SK-N-SH treated with all-trans-retinoic acid at 6 μM for 48 hours (cell line): Measurements from ENCODE around the gene DOCK9.

Source experiments
- CREB5 ChIP-seq: fragments of 250-450 bp; sonication (Bioruptor Pico); IDR thresholded peaks from 2 replicates; pipeline ENCODE4 v1.5.1; 2020; ENCODE audit warnings: low read depth, mild to moderate bottlenecking, moderate library complexity
- CSDC2 ChIP-seq: fragments of 250-450 bp; sonication (Bioruptor Pico); IDR thresholded peaks from 2 replicates; pipeline ENCODE4 v1.5.0; 2020; ENCODE audit warnings: mild to moderate bottlenecking, moderate library complexity
- ESRRG ChIP-seq: fragments of 250-450 bp; sonication (Bioruptor Pico); IDR thresholded peaks from 2 replicates; pipeline ENCODE4 v1.6.1; 2021; ENCODE audit warnings: mild to moderate bottlenecking
- GLIS3 ChIP-seq: fragments of 250-450 bp; sonication (Bioruptor Pico); IDR thresholded peaks from 2 replicates; pipeline ENCODE4 v1.5.0; 2020; ENCODE audit warnings: mild to moderate bottlenecking, moderate library complexity
- PATZ1 ChIP-seq: fragments of 250-450 bp; sonication (Bioruptor Pico); IDR thresholded peaks from 2 replicates; pipeline ENCODE4 v1.8.0; 2020; ENCODE audit warnings: mild to moderate bottlenecking, moderate library complexity, borderline replicate concordance
- POU6F1 ChIP-seq: fragments of 250-450 bp; sonication (Bioruptor Pico); IDR thresholded peaks from 2 replicates; pipeline ENCODE4 v1.8.0; 2021; ENCODE audit warnings: low read depth, mild to moderate bottlenecking, moderate library complexity, borderline replicate concordance
- PPARA ChIP-seq: fragments of 250-450 bp; sonication (Bioruptor Pico); IDR thresholded peaks from 2 replicates; pipeline ENCODE4 v1.5.0; 2020; ENCODE audit warnings: mild to moderate bottlenecking, borderline replicate concordance
- SNAI2 ChIP-seq: fragments of 250-450 bp; sonication (Bioruptor Pico); IDR thresholded peaks from 2 replicates; pipeline ENCODE4 v1.5.0; 2020; ENCODE audit warnings: mild to moderate bottlenecking, moderate library complexity
- ZFP3 ChIP-seq: fragments of 250-450 bp; sonication (Bioruptor Pico); IDR thresholded peaks from 2 replicates; pipeline ENCODE4 v1.5.0; 2020; ENCODE audit warnings: mild to moderate bottlenecking, moderate library complexity
- ZNF8 ChIP-seq: fragments of 450-650 bp; formaldehyde crosslinking; IDR thresholded peaks from 2 replicates; pipeline ENCODE4 v1.5.0; 2020; ENCODE audit warnings: mild to moderate bottlenecking, moderate library complexity

- TF ChIP-seq CREB5 (CRISPR knock-in tag) (no peak), PPARA (CRISPR knock-in tag) (no peak), ESRRG (CRISPR knock-in tag) (no peak), CSDC2 (no peak), ZFP3 (CRISPR knock-in tag) (no peak), POU6F1 (CRISPR knock-in tag) (no peak), PATZ1 (CRISPR knock-in tag) (no peak), SNAI2 (CRISPR knock-in tag) (no peak), GLIS3 (no peak), ZNF8 (CRISPR knock-in tag) (no peak)
Measured at GRCh38 chr13:98957731-98958442, 20.0 kb downstream of the DOCK9 start.
